NB4 (cell line): ENCODE measurements around the gene RBM4B.

Source experiments
- DNase-seq: peaks from one replicate; pipeline ENCODE4 v3.0.0; 2010; ENCODE audit warnings: low read depth
- H3K4me3 ChIP-seq: one replicate; pipeline ENCODE4 v1.5.1; 2011; ENCODE audit warnings: mild to moderate bottlenecking, low read depth, low read length, moderate library complexity
- MYC ChIP-seq: IDR thresholded peaks from 2 replicates; pipeline ENCODE4 v1.6.1; 2011; ENCODE audit warnings: low read depth, low read length
- POLR2A ChIP-seq: IDR thresholded peaks from 2 replicates; pipeline ENCODE4 v1.6.1; 2011; ENCODE audit warnings: mild to moderate bottlenecking; ENCODE audit not compliant: insufficient read length; ENCODE audit errors: extremely low read depth
- TF ChIP-seq, protein P1 (sequence below): IDR thresholded peaks from one replicate; pipeline ENCODE4 v1.5.1; 2012; ENCODE audit warnings: low read depth, low read length
- TF ChIP-seq, protein P2 (sequence below): IDR thresholded peaks from 2 replicates; pipeline ENCODE4 v1.6.1; 2011; ENCODE audit warnings: low read depth, low read length

RBM4B gene

DNA sequence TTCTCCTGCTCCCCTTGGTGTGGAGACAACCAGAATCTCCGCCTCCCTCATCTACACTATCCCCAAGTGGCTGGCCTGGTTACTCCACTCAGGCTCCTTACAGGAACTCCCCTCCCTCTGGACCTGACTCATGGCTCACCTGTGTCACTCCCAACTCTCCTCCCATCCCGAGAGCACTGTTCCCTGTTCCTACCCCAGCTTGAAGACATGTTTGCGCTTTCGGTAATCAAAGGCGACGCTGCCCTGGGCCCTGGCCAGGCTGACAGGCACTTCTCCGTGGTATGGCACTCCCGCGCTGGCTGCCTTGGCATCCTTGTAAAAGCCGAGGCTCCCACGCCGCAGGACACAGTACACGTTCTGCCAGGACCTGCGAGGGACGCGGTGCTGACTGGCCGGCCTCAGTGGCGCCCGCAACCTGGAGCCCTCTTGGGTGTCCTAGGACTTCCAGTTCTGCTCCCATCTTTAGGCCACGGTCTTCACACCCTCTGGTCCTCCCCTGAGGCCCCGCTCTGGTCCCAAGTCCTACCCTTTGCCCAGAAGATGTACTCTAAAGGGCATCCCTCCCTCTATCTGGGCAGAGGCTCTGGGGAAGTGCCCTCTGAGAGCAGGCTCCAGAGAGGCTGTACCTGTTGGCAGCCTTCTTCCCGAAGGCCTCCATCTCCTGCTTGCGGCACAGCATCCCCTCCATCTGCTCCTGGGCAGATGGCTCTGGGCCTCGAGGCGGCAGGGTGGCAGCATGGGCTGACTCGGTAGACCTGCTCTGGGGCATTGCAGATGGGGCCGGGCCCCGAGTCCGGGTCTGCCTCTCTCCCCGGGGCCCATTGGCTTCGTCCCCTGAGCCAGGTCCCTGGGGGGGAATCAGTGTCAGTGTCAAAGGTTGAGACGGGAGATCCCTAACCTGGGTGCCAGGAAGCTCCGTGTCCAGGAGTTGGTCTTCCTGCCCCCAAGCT, 9.4 kb upstream of the RBM4B start:
- no peak overlapping the region for H3K4me3 ChIP-seq
- no peak for DNase-seq
- TF ChIP-seq POLR2A (no peak), MYC (no peak)
- TF ChIP-seq, protein P1, sequence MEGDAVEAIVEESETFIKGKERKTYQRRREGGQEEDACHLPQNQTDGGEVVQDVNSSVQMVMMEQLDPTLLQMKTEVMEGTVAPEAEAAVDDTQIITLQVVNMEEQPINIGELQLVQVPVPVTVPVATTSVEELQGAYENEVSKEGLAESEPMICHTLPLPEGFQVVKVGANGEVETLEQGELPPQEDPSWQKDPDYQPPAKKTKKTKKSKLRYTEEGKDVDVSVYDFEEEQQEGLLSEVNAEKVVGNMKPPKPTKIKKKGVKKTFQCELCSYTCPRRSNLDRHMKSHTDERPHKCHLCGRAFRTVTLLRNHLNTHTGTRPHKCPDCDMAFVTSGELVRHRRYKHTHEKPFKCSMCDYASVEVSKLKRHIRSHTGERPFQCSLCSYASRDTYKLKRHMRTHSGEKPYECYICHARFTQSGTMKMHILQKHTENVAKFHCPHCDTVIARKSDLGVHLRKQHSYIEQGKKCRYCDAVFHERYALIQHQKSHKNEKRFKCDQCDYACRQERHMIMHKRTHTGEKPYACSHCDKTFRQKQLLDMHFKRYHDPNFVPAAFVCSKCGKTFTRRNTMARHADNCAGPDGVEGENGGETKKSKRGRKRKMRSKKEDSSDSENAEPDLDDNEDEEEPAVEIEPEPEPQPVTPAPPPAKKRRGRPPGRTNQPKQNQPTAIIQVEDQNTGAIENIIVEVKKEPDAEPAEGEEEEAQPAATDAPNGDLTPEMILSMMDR: no peak
- TF ChIP-seq, protein P2, sequence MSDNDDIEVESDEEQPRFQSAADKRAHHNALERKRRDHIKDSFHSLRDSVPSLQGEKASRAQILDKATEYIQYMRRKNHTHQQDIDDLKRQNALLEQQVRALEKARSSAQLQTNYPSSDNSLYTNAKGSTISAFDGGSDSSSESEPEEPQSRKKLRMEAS: no peak

DNA sequence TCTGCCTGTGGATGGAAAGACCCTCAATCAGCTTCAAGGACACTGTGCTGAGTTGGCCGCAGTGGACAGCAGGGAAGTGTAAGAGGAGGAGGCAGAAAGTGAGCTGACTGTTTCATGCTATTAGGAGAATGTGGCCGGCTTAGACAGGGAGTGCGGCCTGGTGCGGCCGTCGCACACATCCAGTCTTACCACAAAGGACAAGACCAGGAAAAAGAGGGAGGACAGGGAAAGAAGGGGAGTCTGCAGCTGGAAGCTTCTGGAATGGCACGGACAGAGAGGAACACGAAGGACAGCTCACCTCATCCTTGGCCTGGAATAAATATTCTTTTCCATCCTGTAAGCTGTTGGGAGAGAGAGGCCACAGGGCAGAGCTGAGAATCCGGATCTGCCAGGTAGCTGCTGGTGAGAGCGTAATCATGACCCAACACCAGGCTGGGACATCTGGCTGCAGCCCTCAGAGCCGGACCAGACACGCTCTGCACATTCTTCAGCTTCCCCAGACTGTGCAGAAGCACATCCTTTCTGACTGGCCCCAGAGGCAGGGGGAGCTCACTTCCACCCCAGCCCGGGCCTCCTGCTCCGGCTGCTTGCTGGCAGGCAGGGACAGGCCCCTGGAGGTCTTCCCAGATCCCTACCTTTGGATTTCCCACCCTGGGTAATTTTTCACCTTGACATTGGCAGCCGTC, 8.6 kb upstream of the RBM4B start:
- DNase-seq: no peak
- no peak overlapping the region for H3K4me3 ChIP-seq
- TF ChIP-seq MYC: no peak
- no peak for TF ChIP-seq POLR2A
- TF ChIP-seq, protein P1: no peak
- TF ChIP-seq, protein P2: no peak

DNA sequence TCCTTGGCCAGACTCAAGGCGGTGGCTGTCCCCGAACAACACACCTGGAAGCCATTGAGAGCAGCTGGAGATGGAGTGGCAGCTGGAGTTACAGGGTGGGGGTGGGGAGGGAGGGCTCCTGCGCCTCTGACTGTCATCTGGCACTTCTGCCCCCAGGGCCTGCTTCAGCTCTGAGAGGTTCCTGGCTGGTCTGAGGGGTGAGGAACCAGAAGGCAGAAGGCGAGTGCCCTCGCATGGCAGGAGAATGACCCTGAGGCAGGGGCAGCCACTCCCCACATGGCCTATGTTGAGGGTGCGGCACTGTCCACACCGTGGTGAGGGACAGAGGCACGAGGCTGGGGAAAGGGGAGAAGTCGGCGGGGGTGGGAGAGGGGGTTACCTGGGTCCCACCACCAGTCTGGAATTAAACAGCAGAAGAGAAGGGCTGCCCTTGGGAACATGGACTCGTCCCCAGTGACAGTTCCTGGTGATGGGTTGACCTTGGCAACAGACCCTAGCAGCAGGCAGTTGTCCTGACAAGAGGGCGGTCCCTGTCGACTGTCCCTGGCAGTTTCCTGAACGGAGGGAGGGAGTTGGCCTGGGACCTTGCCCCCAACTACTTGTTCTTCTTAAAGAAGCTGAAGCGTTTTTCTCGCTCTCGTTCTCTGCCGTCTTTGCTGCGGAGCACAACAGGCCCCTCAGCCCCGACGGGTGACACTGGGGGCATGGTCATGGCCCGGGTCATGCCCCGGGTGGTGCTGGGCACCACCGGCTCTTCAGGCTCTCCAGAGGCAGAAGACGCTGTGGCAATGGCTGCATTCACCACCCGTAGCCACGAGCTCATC, 7.8 kb upstream of the RBM4B start:
- TF ChIP-seq, protein P2: no peak
- no peak for TF ChIP-seq POLR2A
- TF ChIP-seq, protein P1: no peak
- no peak for TF ChIP-seq MYC
- DNase-seq: no peak

DNA sequence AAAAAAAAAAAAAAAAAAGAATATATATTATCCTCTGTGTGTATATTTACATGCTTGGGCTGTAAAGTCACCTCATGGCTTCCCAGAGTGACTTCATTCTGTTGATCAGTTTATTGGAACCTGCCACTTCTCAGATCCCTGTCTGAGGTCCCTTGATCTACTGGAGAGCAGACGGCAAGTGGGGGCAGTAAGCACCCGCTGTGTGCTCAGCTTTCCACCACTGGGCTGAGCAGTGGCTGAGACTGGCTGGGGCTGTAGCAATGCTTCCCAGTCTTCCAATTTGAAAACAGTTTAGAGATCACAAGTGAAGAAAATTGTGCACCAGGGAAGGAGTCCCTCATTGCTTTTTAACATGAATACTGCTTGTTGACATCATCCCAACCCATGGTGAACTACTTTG, 6.9 kb upstream of the RBM4B start:
- H3K4me3 ChIP-seq: no peak overlapping the region
- TF ChIP-seq POLR2A (no peak), MYC (no peak)
- TF ChIP-seq, protein P1: no peak
- TF ChIP-seq, protein P2: no peak
- DNase-seq: no peak

More for the DNA sequence above, 7.8 kb upstream of the RBM4B start:
- H3K4me3 ChIP-seq: no peak overlapping the region

DNA sequence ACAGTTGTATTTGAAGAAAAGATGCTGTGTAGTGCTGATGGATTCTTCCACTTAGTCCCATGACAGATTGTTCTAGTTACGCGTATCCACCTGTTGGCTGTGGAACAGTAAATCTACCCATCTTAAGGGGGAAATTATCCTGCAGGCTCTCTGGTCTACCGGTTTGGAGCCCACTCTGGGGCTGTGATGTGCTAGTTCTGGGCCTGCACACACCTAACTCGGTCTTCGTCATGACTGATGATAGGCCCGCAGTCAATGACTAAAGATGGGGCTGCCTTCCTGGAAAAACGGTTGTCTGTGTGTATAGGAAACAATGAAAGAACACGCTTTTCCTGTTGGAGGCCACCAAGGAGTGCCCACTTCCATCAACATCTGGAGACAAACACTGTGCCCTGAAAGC, 6.2 kb upstream of the RBM4B start:
- no peak for DNase-seq
- no peak overlapping the region for H3K4me3 ChIP-seq
- TF ChIP-seq, protein P2: no peak
- TF ChIP-seq, protein P1: no peak
- TF ChIP-seq MYC (no peak), POLR2A (no peak)
